Caco-2 (cell line): ENCODE measurements around the gene DHRS7C. TPM values are rescaled to one million over a fixed set of nuclear protein-coding genes. Genes with fewer than 3 reads are reported as not detected.
"Not testable (repeated sequence)": the region's sequence is repeated elsewhere in the genome, so short reads cannot be mapped to it uniquely, and the experiment has no call there.

Experiments
- BruUV-seq: library from RNA; stranded (reverse); fragments of 400-500 nt; replicated peaks from 2 replicates; lab custom pipeline; 2021; lab: Mats Ljungman, UMichigan
- CTCF ChIA-PET: fragments of 300-600 bp; sonication (Branson Sonifier 250); formaldehyde crosslinking; loops from one replicate; lab custom pipeline; 2022; ENCODE audit warnings: antibody characterized with exemption; lab: Charles Lee
- POLR2A ChIA-PET: fragments of 300-600 bp; sonication (Branson Sonifier 250); formaldehyde crosslinking; loops from one replicate; lab custom pipeline; 2022; ENCODE audit warnings: antibody characterized with exemption; lab: Charles Lee
- DNase-seq, 2 experiments: peaks; one replicate each; pipeline versions ENCODE4 v3.0.0 to v3.0.0-alpha.2; 2020 to 2022
- H3K27me3 ChIP-seq: replicated peaks from 2 replicates; pipeline ENCODE4 v1.6.0; 2011; ENCODE audit warnings: low read length; ENCODE audit not compliant: control insufficient read depth, insufficient read depth
- H3K36me3 ChIP-seq: 2 replicates; pipeline ENCODE4 v1.5.1; 2011; ENCODE audit warnings: low read length; ENCODE audit not compliant: control insufficient read depth, insufficient read depth
- H3K4me1 ChIP-seq: fragments of 250-450 bp; sonication (Bioruptor Pico); 2 replicates; pipeline ENCODE4 v1.5.1; 2020; ENCODE audit warnings: mild to moderate bottlenecking
- H3K4me3 ChIP-seq: 2 replicates; pipeline ENCODE4 v1.5.1; 2011; ENCODE audit warnings: low read depth, mild to moderate bottlenecking, control low read depth, low read length
- H3K9me3 ChIP-seq: fragments of 250-450 bp; sonication (Bioruptor Pico); 2 replicates; pipeline ENCODE4 v1.5.1; 2020; ENCODE audit warnings: mild to moderate bottlenecking, moderate library complexity
- H3K27ac Mint-ChIP-seq: one replicate; pipeline ENCODE4 v1.8.0; 2022; ENCODE audit warnings: mixed read lengths; ENCODE audit not compliant: unreplicated experiment
- H3K27me3 Mint-ChIP-seq: one replicate; pipeline ENCODE4 v1.8.0; 2022; ENCODE audit warnings: mixed read lengths; ENCODE audit not compliant: insufficient read depth, unreplicated experiment
- H3K36me3 Mint-ChIP-seq: one replicate; pipeline ENCODE4 v1.8.0; 2022; ENCODE audit warnings: mild to moderate bottlenecking, mixed read lengths; ENCODE audit not compliant: insufficient read depth, unreplicated experiment
- H3K4me1 Mint-ChIP-seq: one replicate; pipeline ENCODE4 v1.8.0; 2022; ENCODE audit warnings: low read depth, mixed read lengths; ENCODE audit not compliant: unreplicated experiment
- H3K4me3 Mint-ChIP-seq: one replicate; pipeline ENCODE4 v1.8.0; 2022; ENCODE audit warnings: mild to moderate bottlenecking, moderate library complexity, mixed read lengths; ENCODE audit not compliant: unreplicated experiment
- H3K9me3 Mint-ChIP-seq: one replicate; pipeline ENCODE4 v1.8.0; 2022; ENCODE audit warnings: mixed read lengths; ENCODE audit not compliant: unreplicated experiment
- intact Hi-C: fragments of 100-400 bp; cut with micrococcal nuclease; formaldehyde crosslinking; loops from one replicate; pipeline ENCODE4 v1.10.0; 2022; ENCODE audit not compliant: unreplicated experiment
- total RNA-seq: library from RNA; stranded (reverse); gene quantifications from 2 replicates; pipeline ENCODE4 v1.2.3, GENCODE V29; 2022
- TF ChIP-seq, protein P1 (sequence below), 2 experiments: fragments of 200-600 bp in 1 of 2; IDR thresholded peaks; 1 replicate in 1 of 2; 2 replicates in 1 of 2; pipeline versions ENCODE4 v1.5.1 to v1.8.0; 2011 to 2022; ENCODE audit warnings: antibody characterized with exemption in 1 of 2, control low read depth in 1 of 2, inconsistent platforms in 1 of 2, low read depth in 1 of 2, low read length in 1 of 2, mild to moderate bottlenecking in 1 of 2, moderate library complexity in 1 of 2; ENCODE audit not compliant: insufficient read depth in 1 of 2, severe bottlenecking in 1 of 2, unreplicated experiment in 1 of 2

DHRS7C gene
- total RNA-seq, 1 experiment from 2014 or later: not detected

DNA sequence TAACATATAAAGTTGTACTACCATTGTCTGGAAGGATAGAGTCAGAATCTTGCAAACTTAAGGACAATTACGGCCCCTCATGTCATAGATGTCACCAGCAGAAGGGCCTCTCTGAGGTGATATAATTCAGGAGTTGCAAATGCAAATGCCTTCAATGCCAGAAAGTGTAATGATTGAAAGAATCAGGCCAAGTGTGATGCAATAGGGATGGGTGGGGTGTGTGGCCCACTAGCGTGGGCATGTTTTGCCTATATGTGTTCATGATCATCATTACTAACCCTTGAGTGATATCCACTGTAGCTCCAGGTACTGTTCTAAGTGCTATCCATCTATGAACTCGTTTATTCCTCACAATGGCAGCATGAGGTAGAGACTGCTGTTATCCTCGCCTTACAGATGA, 1.1 kb downstream of the DHRS7C start:
- TF ChIP-seq, protein P1, sequence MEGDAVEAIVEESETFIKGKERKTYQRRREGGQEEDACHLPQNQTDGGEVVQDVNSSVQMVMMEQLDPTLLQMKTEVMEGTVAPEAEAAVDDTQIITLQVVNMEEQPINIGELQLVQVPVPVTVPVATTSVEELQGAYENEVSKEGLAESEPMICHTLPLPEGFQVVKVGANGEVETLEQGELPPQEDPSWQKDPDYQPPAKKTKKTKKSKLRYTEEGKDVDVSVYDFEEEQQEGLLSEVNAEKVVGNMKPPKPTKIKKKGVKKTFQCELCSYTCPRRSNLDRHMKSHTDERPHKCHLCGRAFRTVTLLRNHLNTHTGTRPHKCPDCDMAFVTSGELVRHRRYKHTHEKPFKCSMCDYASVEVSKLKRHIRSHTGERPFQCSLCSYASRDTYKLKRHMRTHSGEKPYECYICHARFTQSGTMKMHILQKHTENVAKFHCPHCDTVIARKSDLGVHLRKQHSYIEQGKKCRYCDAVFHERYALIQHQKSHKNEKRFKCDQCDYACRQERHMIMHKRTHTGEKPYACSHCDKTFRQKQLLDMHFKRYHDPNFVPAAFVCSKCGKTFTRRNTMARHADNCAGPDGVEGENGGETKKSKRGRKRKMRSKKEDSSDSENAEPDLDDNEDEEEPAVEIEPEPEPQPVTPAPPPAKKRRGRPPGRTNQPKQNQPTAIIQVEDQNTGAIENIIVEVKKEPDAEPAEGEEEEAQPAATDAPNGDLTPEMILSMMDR (IDR thresholded peaks at IDR 0.05; ENCODE audit: insufficient read depth in 1 of 2, low read depth in 1 of 2, low read length in 1 of 2, severe bottlenecking in 1 of 2, unreplicated experiment in 1 of 2): no peak
- POLR2A ChIA-PET: no interaction called here
- no peak overlapping the region for H3K27ac Mint-ChIP-seq
- Histone ChIP-seq H3K9me3 (no peaks in the 10 kb centered on the region), H3K27me3 (no peaks in the 10 kb centered on the region), H3K36me3 (no peaks in the 10 kb centered on the region), H3K4me1 (no peaks in the 10 kb centered on the region), H3K4me3 (no peak overlapping the region)
- no peaks in the 10 kb centered on the region for H3K27me3 Mint-ChIP-seq
- no peaks in the 10 kb centered on the region for H3K4me1 Mint-ChIP-seq
- CTCF ChIA-PET: no interaction called here
- BruUV-seq: no TSS peak
- intact Hi-C loops: no loop called here
- H3K9me3 Mint-ChIP-seq: no peaks in the 10 kb centered on the region
- no peak for DNase-seq
- H3K4me3 Mint-ChIP-seq: no peak overlapping the region
- H3K36me3 Mint-ChIP-seq: no peaks in the 10 kb centered on the region

DNA sequence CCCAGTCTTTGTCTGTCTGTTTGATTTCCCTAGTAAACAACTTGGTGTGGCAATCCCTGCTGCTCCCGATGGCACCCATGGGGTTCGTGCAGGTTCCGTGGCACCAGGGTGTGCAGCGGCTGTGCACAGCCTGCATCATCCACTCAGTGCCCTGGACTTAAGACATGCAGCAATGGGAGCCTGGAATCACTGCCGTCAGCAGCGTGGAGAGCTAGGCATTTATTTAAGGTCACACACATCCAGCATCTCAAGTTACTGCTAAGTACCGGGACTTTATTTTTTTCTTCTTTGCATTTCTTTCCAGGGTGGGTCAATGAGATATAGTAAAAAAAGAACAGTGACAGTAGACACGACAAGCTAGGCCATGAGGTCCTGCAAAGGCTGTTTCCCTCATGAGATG, 2.8 kb downstream of the DHRS7C start:
- POLR2A ChIA-PET: no interaction called here
- Histone ChIP-seq H3K4me1 (no peaks in the 10 kb centered on the region), H3K27me3 (no peaks in the 10 kb centered on the region), H3K4me3 (no peak overlapping the region), H3K9me3 (no peaks in the 10 kb centered on the region), H3K36me3 (no peaks in the 10 kb centered on the region)
- Mint-ChIP-seq H3K36me3 (no peaks in the 10 kb centered on the region), H3K27me3 (no peaks in the 10 kb centered on the region), H3K4me3 (no peak overlapping the region), H3K9me3 (no peaks in the 10 kb centered on the region), H3K4me1 (no peaks in the 10 kb centered on the region), H3K27ac (no peak overlapping the region)
- CTCF ChIA-PET: interaction anchor here (0.6 kb wide), 1 partner anchor 20 kb away, joined by 3 read pairs; no protein-coding TSS in a partner anchor
- TF ChIP-seq, protein P1 (IDR thresholded peaks at IDR 0.05; ENCODE audit: insufficient read depth in 1 of 2, low read depth in 1 of 2, low read length in 1 of 2, severe bottlenecking in 1 of 2, unreplicated experiment in 1 of 2): no peak
- intact Hi-C loops: no loop called here
- no peak for DNase-seq
- BruUV-seq: no TSS peak

DNA sequence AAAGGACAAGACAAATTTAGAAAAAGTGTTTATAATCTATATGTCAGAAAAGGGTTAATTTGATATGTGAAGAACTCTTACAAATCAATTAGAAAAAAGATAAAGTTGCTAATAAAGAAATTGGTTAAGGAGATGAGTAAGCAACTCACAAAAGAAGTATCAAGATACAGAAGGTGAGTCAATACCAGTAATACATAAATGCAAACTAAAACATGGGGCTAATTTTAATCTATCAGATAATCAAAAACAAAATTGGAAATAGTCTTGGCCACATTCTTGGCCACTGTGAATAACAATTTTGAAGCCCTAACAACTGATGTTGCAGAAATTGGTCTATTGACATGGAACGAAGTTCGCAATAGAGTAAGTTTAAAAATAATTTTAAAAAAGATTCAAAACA, 6.8 kb downstream of the DHRS7C start:
- Mint-ChIP-seq H3K4me1 (no peaks in the 10 kb centered on the region), H3K9me3 (no peaks in the 10 kb centered on the region), H3K4me3 (no peak overlapping the region), H3K27me3 (peaks cover 6% of the 10 kb centered on the region), H3K36me3 (no peaks in the 10 kb centered on the region), H3K27ac (no peak overlapping the region)
- Histone ChIP-seq H3K4me3 (no peak overlapping the region), H3K4me1 (no peaks in the 10 kb centered on the region), H3K27me3 (no peaks in the 10 kb centered on the region), H3K36me3 (no peaks in the 10 kb centered on the region), H3K9me3 (no peaks in the 10 kb centered on the region)
- DNase-seq: no peak
- ChIA-PET POLR2A (no interaction called here), CTCF (no interaction called here)
- intact Hi-C loops: no loop called here
- TF ChIP-seq, protein P1 (IDR thresholded peaks at IDR 0.05; ENCODE audit: insufficient read depth in 1 of 2, low read depth in 1 of 2, low read length in 1 of 2, severe bottlenecking in 1 of 2, unreplicated experiment in 1 of 2): no peak
- BruUV-seq: no TSS peak

DNA sequence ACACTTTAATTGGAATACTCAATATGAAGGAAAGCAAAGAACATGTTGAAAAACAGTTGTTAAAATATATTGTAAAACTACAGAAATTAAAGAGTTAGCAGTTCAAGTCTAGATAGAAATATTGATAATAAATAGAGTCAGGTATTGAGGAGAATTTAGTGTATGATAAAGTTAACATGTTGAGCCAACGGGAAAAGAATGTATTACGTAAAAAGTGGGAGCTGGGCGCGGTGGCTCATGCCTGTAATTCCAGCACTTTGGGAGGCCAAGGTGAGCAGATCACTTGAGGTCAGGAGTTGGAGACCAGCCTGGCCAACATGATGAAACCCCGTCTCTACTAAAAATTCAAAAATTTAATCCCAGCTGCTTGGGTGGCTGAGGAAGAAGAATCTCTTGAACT, 7.9 kb downstream of the DHRS7C start:
- H3K27ac Mint-ChIP-seq, H3K9me3 Mint-ChIP-seq, H3K9me3 ChIP-seq, H3K27me3 ChIP-seq, H3K36me3 Mint-ChIP-seq, H3K4me3 Mint-ChIP-seq, H3K4me1 Mint-ChIP-seq, H3K27me3 Mint-ChIP-seq, H3K36me3 ChIP-seq, H3K4me3 ChIP-seq, intact Hi-C loops, H3K4me1 ChIP-seq, DNase-seq, POLR2A ChIA-PET, BruUV-seq, CTCF ChIA-PET: not testable (repeated sequence)
